Measurements from ENCODE around the gene MUC5B.
A peak's percentile ranks its signal among the peaks of the same experiment; 100 is the strongest.

Gene MUC5B

GRCh38 chr11:1310772-1311468, 88.1 kb downstream of the MUC5B start:
- DNase-seq (ENCODE audit: extremely low read depth, insufficient read length) = peak; percentile 66

More at GRCh38 chr11:1310772-1311468, 88.1 kb downstream of the MUC5B start:
- no peaks in the 10 kb centered on the region for H3K36me3 ChIP-seq (ENCODE audit: control insufficient read depth, insufficient read depth, low read length)
- H3K27me3 ChIP-seq (replicated peaks; ENCODE audit: control insufficient read depth, insufficient read depth, low read length) = no peaks in the 10 kb centered on the region
- peak overlapping the region; percentile 69 for H3K4me3 ChIP-seq (replicated peaks; ENCODE audit: low read depth, low read length)
- TF ChIP-seq, protein P1, sequence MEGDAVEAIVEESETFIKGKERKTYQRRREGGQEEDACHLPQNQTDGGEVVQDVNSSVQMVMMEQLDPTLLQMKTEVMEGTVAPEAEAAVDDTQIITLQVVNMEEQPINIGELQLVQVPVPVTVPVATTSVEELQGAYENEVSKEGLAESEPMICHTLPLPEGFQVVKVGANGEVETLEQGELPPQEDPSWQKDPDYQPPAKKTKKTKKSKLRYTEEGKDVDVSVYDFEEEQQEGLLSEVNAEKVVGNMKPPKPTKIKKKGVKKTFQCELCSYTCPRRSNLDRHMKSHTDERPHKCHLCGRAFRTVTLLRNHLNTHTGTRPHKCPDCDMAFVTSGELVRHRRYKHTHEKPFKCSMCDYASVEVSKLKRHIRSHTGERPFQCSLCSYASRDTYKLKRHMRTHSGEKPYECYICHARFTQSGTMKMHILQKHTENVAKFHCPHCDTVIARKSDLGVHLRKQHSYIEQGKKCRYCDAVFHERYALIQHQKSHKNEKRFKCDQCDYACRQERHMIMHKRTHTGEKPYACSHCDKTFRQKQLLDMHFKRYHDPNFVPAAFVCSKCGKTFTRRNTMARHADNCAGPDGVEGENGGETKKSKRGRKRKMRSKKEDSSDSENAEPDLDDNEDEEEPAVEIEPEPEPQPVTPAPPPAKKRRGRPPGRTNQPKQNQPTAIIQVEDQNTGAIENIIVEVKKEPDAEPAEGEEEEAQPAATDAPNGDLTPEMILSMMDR (IDR thresholded peaks at IDR 0.05; ENCODE audit: insufficient read depth, low read length, poor library complexity, severe bottlenecking) = no peak

Measured in GM06990 (cell line).